ENCODE measurements around the gene MC3R. TPM values are rescaled to one million over a fixed set of nuclear protein-coding genes. Genes with fewer than 3 reads are reported as not detected.

Gene MC3R
- total and polyA plus RNA-seq, 2 of the 8 experiments (the other 6 are each of a cell fraction or from before 2014, with no cell fraction given), result not detected

- TF ChIP-seq CHD2 (IDR thresholded peaks at IDR 0.05; ENCODE audit: low read length), result no peak
- no peak for TF ChIP-seq MAFK (IDR thresholded peaks at IDR 0.05; ENCODE audit: low read depth, low read length)
- TF ChIP-seq SIN3A (conservative IDR thresholded peaks at IDR 0.05 in 1 of 2, IDR thresholded peaks at IDR 0.05 in 1 of 2; ENCODE audit: low read depth in 1 of 2, low read length in 2 of 2), result no peak
- no peak for TF ChIP-seq RAD21 (IDR thresholded peaks at IDR 0.05 in 1 of 2, conservative IDR thresholded peaks at IDR 0.05 in 1 of 2; ENCODE audit: low read depth in 2 of 2, low read length in 2 of 2)
- TF ChIP-seq EP300 (IDR thresholded peaks at IDR 0.05; ENCODE audit: borderline replicate concordance in 1 of 2, low read depth in 2 of 2, low read length in 2 of 2), result no peak
- no peak for TF ChIP-seq POLR2A (IDR thresholded peaks at IDR 0.05; ENCODE audit: control extremely low read depth in 1 of 2, low read depth in 2 of 2, low read length in 2 of 2)
- no peak for TF ChIP-seq POLR2AphosphoS5 (IDR thresholded peaks at IDR 0.05; ENCODE audit: low read depth, low read length)
- no peak for TF ChIP-seq PHF8 (conservative IDR thresholded peaks at IDR 0.05; ENCODE audit: low read depth, low read length)
- TF ChIP-seq TCF12 (IDR thresholded peaks at IDR 0.05; ENCODE audit: low read depth, low read length), result no peak
- TF ChIP-seq SP1 (IDR thresholded peaks at IDR 0.05; ENCODE audit: low read depth, low read length), result no peak
- no peak for TF ChIP-seq SIX5 (IDR thresholded peaks at IDR 0.05; ENCODE audit: low read depth, low read length)
- TF ChIP-seq SUZ12 (IDR thresholded peaks at IDR 0.05; ENCODE audit: low read length), result no peak
- TF ChIP-seq RFX5 (IDR thresholded peaks at IDR 0.05; ENCODE audit: borderline replicate concordance, low read depth, low read length), result no peak
- no peak for TF ChIP-seq GABPA (IDR thresholded peaks at IDR 0.05; ENCODE audit: borderline replicate concordance, insufficient read depth, low read length)
- H2BK20ac ChIP-seq (ENCODE audit: low read length), result no peak overlapping the region
- H3K14ac ChIP-seq (ENCODE audit: insufficient read length), result no peak overlapping the region
- no peak overlapping the region for H3K23ac ChIP-seq (ENCODE audit: insufficient read length)
- no peak overlapping the region for H2BK5ac ChIP-seq (ENCODE audit: low read depth, low read length)
- no peak for DNase-seq (ENCODE audit: low read depth in 1 of 2, low spot score in 2 of 2)
- no peak overlapping the region for H3K56ac ChIP-seq (replicated peaks; ENCODE audit: insufficient read length, low read depth, low read length)
- H3K4me3 ChIP-seq (ENCODE audit: extremely low read depth in 1 of 4, insufficient read depth in 2 of 4, low read depth in 3 of 4, low read length in 4 of 4), result no peak overlapping the region
- H2BK120ac ChIP-seq (replicated peaks; ENCODE audit: low read depth, low read length), result no peak overlapping the region
- H2BK15ac ChIP-seq (ENCODE audit: low read length), result no peak overlapping the region
- H3K4ac ChIP-seq (replicated peaks; ENCODE audit: insufficient read length, low read depth, low read length), result no peak overlapping the region
- no peak overlapping the region for H2BK12ac ChIP-seq (ENCODE audit: low read depth, low read length)
- no peaks in the 10 kb centered on the region for H3K79me2 ChIP-seq (ENCODE audit: control insufficient read depth in 1 of 2, insufficient read depth in 2 of 2, low read length in 2 of 2)
- H3K4me2 ChIP-seq (ENCODE audit: insufficient read depth in 1 of 2, low read depth in 2 of 2, low read length in 2 of 2), result no peak overlapping the region
- H4K20me1 ChIP-seq (replicated peaks in 1 of 2; ENCODE audit: control insufficient read depth in 1 of 2, insufficient read depth in 2 of 2, low read length in 2 of 2), result no peaks in the 10 kb centered on the region
- no peak overlapping the region for H4K91ac ChIP-seq (replicated peaks; ENCODE audit: insufficient read length, low read length)
- H4K5ac ChIP-seq (ENCODE audit: insufficient read length, low read depth, low read length), result no peak overlapping the region
- no peak overlapping the region for H3K18ac ChIP-seq (ENCODE audit: extremely low read depth, low read length)
- no peak overlapping the region for H2AK5ac ChIP-seq (ENCODE audit: low read depth, low read length)
- no peaks in the 10 kb centered on the region for H3K79me1 ChIP-seq (ENCODE audit: low read depth, low read length)
- peaks cover 56 to 77% of the 10 kb centered on the region in 2 experiments for H3K9me3 ChIP-seq (ENCODE audit: insufficient read depth in 2 of 2, low read depth in 1 of 2, low read length in 1 of 2)
- no peak overlapping the region for H3K9ac ChIP-seq (replicated peaks in 1 of 4; ENCODE audit: extremely low read depth in 1 of 4, low read depth in 3 of 4, low read length in 3 of 4)
- no peak for FAIRE-seq
- ChIA-PET POLR2A (ENCODE audit: partially characterized antibody) (no interaction called here), CTCF (ENCODE audit: partially characterized antibody) (no interaction called here)
- no peak overlapping the region for H2AFZ ChIP-seq (ENCODE audit: low read length)
- no peaks in the 10 kb centered on the region for H3K23me2 ChIP-seq (ENCODE audit: low read depth, low read length)
- 65% methylated on average over 7 of the region's 7 CpGs; no CpG with 5 or more reads in 1 of the 2 experiments for WGBS, 2 experiments (ENCODE audit: extremely low coverage in 1 of 2, insufficient coverage in 1 of 2, insufficient read length in 1 of 2, insufficient replicate concordance in 2 of 2, low coverage in 1 of 2, low lambda C conversion rate in 2 of 2, missing lambda C conversion rate in 1 of 2)
- H3K27ac ChIP-seq (ENCODE audit: low read depth, low read length), result no peak overlapping the region
- no peaks in the 10 kb centered on the region for H3K4me1 ChIP-seq (replicated peaks in 1 of 4; ENCODE audit: control insufficient read depth in 3 of 4, insufficient read depth in 4 of 4, low read length in 3 of 4)
- H4K8ac ChIP-seq (ENCODE audit: extremely low read depth, insufficient read depth, low read length), result no peak overlapping the region
- no peaks in the 10 kb centered on the region for H3K27me3 ChIP-seq (replicated peaks in 1 of 4; ENCODE audit: control insufficient read depth in 3 of 4, extremely low read depth in 1 of 4, insufficient read depth in 3 of 4, low read length in 3 of 4)
- H3K36me3 ChIP-seq (ENCODE audit: control insufficient read depth in 2 of 4, insufficient read depth in 4 of 4, low read length in 3 of 4), result no peaks in the 10 kb centered on the region
Observed at GRCh38 chr20:56223352-56223751, 25.2 kb upstream of the MC3R start.
